ENCODE results near the gene KLHL10.

- TF ChIP-seq CTCF (IDR thresholded peaks at IDR 0.05) (no peak), POLR2AphosphoS5 (IDR thresholded peaks at IDR 0.05; ENCODE audit: low read depth, low read length) (no peak), TCF7L2 (IDR thresholded peaks at IDR 0.05; ENCODE audit: low read depth, low read length) (no peak)
- TF ChIP-seq, protein P1, sequence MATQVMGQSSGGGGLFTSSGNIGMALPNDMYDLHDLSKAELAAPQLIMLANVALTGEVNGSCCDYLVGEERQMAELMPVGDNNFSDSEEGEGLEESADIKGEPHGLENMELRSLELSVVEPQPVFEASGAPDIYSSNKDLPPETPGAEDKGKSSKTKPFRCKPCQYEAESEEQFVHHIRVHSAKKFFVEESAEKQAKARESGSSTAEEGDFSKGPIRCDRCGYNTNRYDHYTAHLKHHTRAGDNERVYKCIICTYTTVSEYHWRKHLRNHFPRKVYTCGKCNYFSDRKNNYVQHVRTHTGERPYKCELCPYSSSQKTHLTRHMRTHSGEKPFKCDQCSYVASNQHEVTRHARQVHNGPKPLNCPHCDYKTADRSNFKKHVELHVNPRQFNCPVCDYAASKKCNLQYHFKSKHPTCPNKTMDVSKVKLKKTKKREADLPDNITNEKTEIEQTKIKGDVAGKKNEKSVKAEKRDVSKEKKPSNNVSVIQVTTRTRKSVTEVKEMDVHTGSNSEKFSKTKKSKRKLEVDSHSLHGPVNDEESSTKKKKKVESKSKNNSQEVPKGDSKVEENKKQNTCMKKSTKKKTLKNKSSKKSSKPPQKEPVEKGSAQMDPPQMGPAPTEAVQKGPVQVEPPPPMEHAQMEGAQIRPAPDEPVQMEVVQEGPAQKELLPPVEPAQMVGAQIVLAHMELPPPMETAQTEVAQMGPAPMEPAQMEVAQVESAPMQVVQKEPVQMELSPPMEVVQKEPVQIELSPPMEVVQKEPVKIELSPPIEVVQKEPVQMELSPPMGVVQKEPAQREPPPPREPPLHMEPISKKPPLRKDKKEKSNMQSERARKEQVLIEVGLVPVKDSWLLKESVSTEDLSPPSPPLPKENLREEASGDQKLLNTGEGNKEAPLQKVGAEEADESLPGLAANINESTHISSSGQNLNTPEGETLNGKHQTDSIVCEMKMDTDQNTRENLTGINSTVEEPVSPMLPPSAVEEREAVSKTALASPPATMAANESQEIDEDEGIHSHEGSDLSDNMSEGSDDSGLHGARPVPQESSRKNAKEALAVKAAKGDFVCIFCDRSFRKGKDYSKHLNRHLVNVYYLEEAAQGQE (IDR thresholded peaks at IDR 0.05; ENCODE audit: insufficient read depth in 1 of 2, low read depth in 2 of 2, low read length in 1 of 2), result no peak
These were observed 38.3 kb upstream of the KLHL10 start for GRCh38 chr17:41799366-41799765.

All from Panc1 (cell line).